Measurements from ENCODE around the gene BMPR1B. TPM values are rescaled to one million over a fixed set of nuclear protein-coding genes. Genes with fewer than 3 reads are reported as not detected.
A peak's percentile ranks its signal among the peaks of the same experiment; 100 is the strongest.

BMPR1B gene
- total and polyA plus RNA-seq, 2 of the 8 experiments (the other 6 are each of a cell fraction or from before 2014, with no cell fraction given) = 0.14 to 1.1 TPM

DNA sequence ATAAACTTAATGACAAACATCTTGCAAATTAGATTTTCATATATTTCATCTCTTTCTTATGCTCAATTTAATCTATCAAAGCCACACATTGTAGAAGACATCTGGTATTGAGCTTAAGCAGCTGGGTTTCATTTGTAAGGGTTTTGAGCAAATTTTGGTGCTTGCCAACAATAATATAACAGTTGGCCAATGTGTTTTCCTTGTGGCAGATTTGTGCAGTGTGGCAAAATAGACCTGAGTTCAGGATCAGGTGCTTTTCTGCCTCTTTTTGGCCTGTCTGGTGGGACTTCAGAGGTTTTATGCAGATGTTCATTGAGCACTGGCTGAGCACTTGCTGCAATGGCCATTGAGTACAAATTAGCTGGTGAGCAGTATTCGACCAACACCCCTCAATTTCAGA lies 301.9 kb downstream of the BMPR1B start:
- Histone ChIP-seq H2BK12ac (ENCODE audit: low read depth, low read length) (no peak overlapping the region), H3K4me2 (ENCODE audit: insufficient read depth in 1 of 2, low read depth in 2 of 2, low read length in 2 of 2) (no peak overlapping the region), H3K4me1 (replicated peaks in 1 of 4; ENCODE audit: control insufficient read depth in 3 of 4, insufficient read depth in 4 of 4, low read length in 3 of 4) (no peaks in the 10 kb centered on the region), H2BK120ac (replicated peaks; ENCODE audit: low read depth, low read length) (no peak overlapping the region), H3K27me3 (replicated peaks in 1 of 4; ENCODE audit: control insufficient read depth in 3 of 4, extremely low read depth in 1 of 4, insufficient read depth in 3 of 4, low read length in 3 of 4) (no peaks in the 10 kb centered on the region), H4K20me1 (replicated peaks in 1 of 2; ENCODE audit: control insufficient read depth in 1 of 2, insufficient read depth in 2 of 2, low read length in 2 of 2) (no peaks in the 10 kb centered on the region), H3K4ac (replicated peaks; ENCODE audit: insufficient read length, low read depth, low read length) (no peak overlapping the region), H3K79me1 (ENCODE audit: low read depth, low read length) (no peaks in the 10 kb centered on the region), H4K91ac (replicated peaks; ENCODE audit: insufficient read length, low read length) (no peak overlapping the region), H2BK5ac (ENCODE audit: low read depth, low read length) (no peak overlapping the region), H2AK5ac (ENCODE audit: low read depth, low read length) (no peak overlapping the region), H3K9ac (replicated peaks in 1 of 4; ENCODE audit: extremely low read depth in 1 of 4, low read depth in 3 of 4, low read length in 3 of 4) (no peak overlapping the region), H3K9me3 (ENCODE audit: insufficient read depth in 2 of 2, low read depth in 1 of 2, low read length in 1 of 2) (peaks cover 0 to 2% of the 10 kb centered on the region in 2 experiments; a peak in 1 of 4 replicates), H3K23me2 (ENCODE audit: low read depth, low read length) (no peaks in the 10 kb centered on the region), H3K36me3 (ENCODE audit: control insufficient read depth in 2 of 4, insufficient read depth in 4 of 4, low read length in 3 of 4) (no peaks in the 10 kb centered on the region), H3K4me3 (ENCODE audit: extremely low read depth in 1 of 4, insufficient read depth in 2 of 4, low read depth in 3 of 4, low read length in 4 of 4) (no peak overlapping the region), H3K27ac (ENCODE audit: low read depth, low read length) (no peak overlapping the region), H2AFZ (ENCODE audit: low read length) (no peak overlapping the region), H2BK15ac (ENCODE audit: low read length) (no peak overlapping the region), H3K14ac (ENCODE audit: insufficient read length) (no peak overlapping the region), H3K23ac (ENCODE audit: insufficient read length) (no peak overlapping the region), H2BK20ac (ENCODE audit: low read length) (no peak overlapping the region), H3K56ac (replicated peaks; ENCODE audit: insufficient read length, low read depth, low read length) (peak overlapping the region; percentile 16), H4K5ac (ENCODE audit: insufficient read length, low read depth, low read length) (no peak overlapping the region), H3K79me2 (ENCODE audit: control insufficient read depth in 1 of 2, insufficient read depth in 2 of 2, low read length in 2 of 2) (no peaks in the 10 kb centered on the region), H4K8ac (ENCODE audit: extremely low read depth, insufficient read depth, low read length) (no peak overlapping the region), H3K18ac (ENCODE audit: extremely low read depth, low read length) (no peak overlapping the region)
- FAIRE-seq (no peak), DNase-seq (ENCODE audit: low read depth in 1 of 2, low spot score in 2 of 2) (no peak)
- WGBS, 2 experiments (ENCODE audit: extremely low coverage in 1 of 2, insufficient coverage in 1 of 2, insufficient read length in 1 of 2, insufficient replicate concordance in 2 of 2, low coverage in 1 of 2, low lambda C conversion rate in 2 of 2, missing lambda C conversion rate in 1 of 2) = 91% methylated on average over 1 of the region's 1 CpG; no CpG with 5 or more reads in 1 of the 2 experiments
- ChIA-PET POLR2A (ENCODE audit: partially characterized antibody) (no interaction called here), CTCF (ENCODE audit: partially characterized antibody) (interaction anchor here (1.4 kb wide), 1 partner anchor 14 kb away, joined by 3 read pairs; no protein-coding TSS in a partner anchor)
- TF ChIP-seq, protein P1, sequence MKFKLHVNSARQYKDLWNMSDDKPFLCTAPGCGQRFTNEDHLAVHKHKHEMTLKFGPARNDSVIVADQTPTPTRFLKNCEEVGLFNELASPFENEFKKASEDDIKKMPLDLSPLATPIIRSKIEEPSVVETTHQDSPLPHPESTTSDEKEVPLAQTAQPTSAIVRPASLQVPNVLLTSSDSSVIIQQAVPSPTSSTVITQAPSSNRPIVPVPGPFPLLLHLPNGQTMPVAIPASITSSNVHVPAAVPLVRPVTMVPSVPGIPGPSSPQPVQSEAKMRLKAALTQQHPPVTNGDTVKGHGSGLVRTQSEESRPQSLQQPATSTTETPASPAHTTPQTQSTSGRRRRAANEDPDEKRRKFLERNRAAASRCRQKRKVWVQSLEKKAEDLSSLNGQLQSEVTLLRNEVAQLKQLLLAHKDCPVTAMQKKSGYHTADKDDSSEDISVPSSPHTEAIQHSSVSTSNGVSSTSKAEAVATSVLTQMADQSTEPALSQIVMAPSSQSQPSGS (IDR thresholded peaks at IDR 0.05; ENCODE audit: low read length) = no peak

Measured in H1 (cell line).